Stomach (tissue), 19 donors: ENCODE results near the gene LMAN1L. TPM values are rescaled to one million over a fixed set of nuclear protein-coding genes. Genes with fewer than 3 reads are reported as not detected.

Experiments
- DNase-seq, 2 donors: peaks; one replicate each; pipeline versions ENCODE4 v3.0.0 to v3.0.0-alpha.2; 2013 to 2019
- H3K27ac ChIP-seq, 5 donors: fragments of 200-600 bp in 4 of 5; sonication (generic) in 4 of 5; one replicate each; pipeline ENCODE4 v1.5.1; 2013 to 2019; ENCODE audit warnings: mild to moderate bottlenecking in 1 of 5, moderate library complexity in 1 of 5
- H3K27me3 ChIP-seq, 3 donors: fragments of 200-600 bp; sonication (generic); one replicate each; pipeline ENCODE4 v1.5.1; 2017 to 2019; ENCODE audit warnings: mixed run types in 1 of 3
- H3K36me3 ChIP-seq, 4 donors: fragments of 200-600 bp; sonication (generic); 1 replicate in 3 of 4; 2 replicates in 1 of 4; pipeline ENCODE4 v1.5.1; 2016 to 2019
- H3K4me1 ChIP-seq, 4 donors: fragments of 200-600 bp; sonication (generic); one replicate each; pipeline ENCODE4 v1.5.1; 2016 to 2019
- H3K4me3 ChIP-seq, 4 donors: fragments of 200-600 bp; sonication (generic) in 3 of 4; one replicate each; pipeline ENCODE4 v1.5.1; 2016 to 2019; ENCODE audit warnings: mild to moderate bottlenecking in 1 of 4
- H3K9me3 ChIP-seq, 4 donors: fragments of 200-600 bp; sonication (generic); one replicate each; pipeline ENCODE4 v1.5.1; 2016 to 2019
- CTCF ChIP-seq, 7 experiments: fragments of 450-650 bp in 4 of 7; fragments of 200-600 bp in 3 of 7; sonication (generic) in 3 of 7; IDR thresholded peaks; one replicate each; pipeline ENCODE4 v1.5.1; 2016 to 2019; ENCODE audit warnings: antibody characterized with exemption in 7 of 7, control low read depth in 2 of 7, mild to moderate bottlenecking in 1 of 7
- EP300 ChIP-seq: sonication (generic); formaldehyde crosslinking; IDR thresholded peaks from one replicate; pipeline ENCODE4 v1.6.1; 2017; ENCODE audit warnings: antibody characterized with exemption
- POLR2A ChIP-seq, 4 donors: fragments of 450-650 bp; IDR thresholded peaks; one replicate each; pipeline ENCODE4 v1.6.1; 2016; ENCODE audit warnings: antibody characterized with exemption in 4 of 4, control low read depth in 2 of 4, mild to moderate bottlenecking in 1 of 4, moderate library complexity in 1 of 4
- POLR2AphosphoS5 ChIP-seq, 3 donors: sonication (generic); formaldehyde crosslinking; IDR thresholded peaks; one replicate each; pipeline ENCODE4 v1.6.1; 2016; ENCODE audit warnings: antibody characterized with exemption in 3 of 3
- WGBS, 5 donors: extraction: QIAGEN DNeasy Blood & Tissue Kit in 3 of 5; methylation state at CpG; one replicate each; pipeline versions ENCODE4 v1.1.5 to v1.1.7; 2013 to 2018; 5-methylcytosine and 5-hydroxymethylcytosine counted together
- intact Hi-C: fragments of 100-400 bp; cut with DNase I; formaldehyde crosslinking; loops from one replicate; pipeline ENCODE4 v1.15.1; 2023; ENCODE audit warnings: low total_unique reads
- long read RNA-seq, 10 donors: transcript quantifications; one replicate each; lab custom pipeline, GENCODE V29; 2026
- polyA plus RNA-seq, 3 donors: library from polyadenylated mRNA; stranded (reverse); fragments of 200-250 nt; gene quantifications; one replicate each; pipeline ENCODE4 v1.2.3, GENCODE V29; 2013
- total RNA-seq, 5 donors: library from RNA; depleted of rRNA; stranded (reverse); fragments of >200 nt; gene quantifications; one replicate each; pipeline versions ENCODE4 v1.1.0 to v1.2.3, GENCODE V29; 2014 to 2016
- donor health status: healthy with polysubstance abuse.
- donor health status: Bipolar disorder and iron deficiency.
- donor health status: healthy.

LMAN1L gene
- total RNA-seq = 10 to 100 TPM in 1 of 5 donors, 1 to 10 TPM in 1, not detected in 3; 5.9 to 83.5 TPM
- not detected for polyA plus RNA-seq
- long read RNA-seq, donor 1 = 0 reads
- long read RNA-seq, donor 2 = 0 reads
- long read RNA-seq, donor 3 = 0 reads
- long read RNA-seq, donor 4 = 0 reads
- long read RNA-seq, donor 5 = 0 reads
- long read RNA-seq, donor 6 = 0 reads
- long read RNA-seq, donor 7 = 0 reads
- long read RNA-seq, donor 8 = 0 reads
- long read RNA-seq, donor 9 = 0 reads
- long read RNA-seq, donor 10 = 0 reads

- Histone ChIP-seq H3K36me3 (no peaks in the 10 kb centered on the region), H3K27ac (peak within 1 kb of the TSS in 1 of 5 donors; percentile 73), H3K4me3 (peak within 1 kb of the TSS in 2 of 4 donors; percentile 3 to 18), H3K27me3 (no peaks in the 10 kb centered on the region), H3K4me1 (peaks cover 0 to 34% (median 23%) of the 10 kb centered on the region in 4 donors), H3K9me3 (no peaks in the 10 kb centered on the region)
- TF ChIP-seq POLR2A (IDR thresholded peaks at IDR 0.05) (no peak), CTCF (IDR thresholded peaks at IDR 0.05) (no peak), EP300 (no peak), POLR2AphosphoS5 (IDR thresholded peaks at IDR 0.05) (no peak)
- DNase-seq = no peak
- intact Hi-C loops = no loop called here
- 55 to 85% (median 76%) methylated on average over 12 of the region's 12 CpGs for WGBS, 5 donors
Measured at GRCh38 chr15:74812533-74812932, at the start of gene LMAN1L. Gene LMAN1L, plus strand, starts transcription at chr15:74812835. Its CDS starts 20 bp downstream, at chr15:74812855.

- Histone ChIP-seq H3K36me3 (no peaks in the 10 kb centered on the region), H3K4me3 (no peak overlapping the region), H3K9me3 (no peaks in the 10 kb centered on the region), H3K27me3 (peaks cover 0 to 41% (median 0%) of the 10 kb centered on the region in 3 donors), H3K27ac (no peak overlapping the region), H3K4me1 (peaks cover 0 to 1% (median 0%) of the 10 kb centered on the region in 4 donors)
- no peak for TF ChIP-seq POLR2AphosphoS5 (IDR thresholded peaks at IDR 0.05)
- no peak for TF ChIP-seq POLR2A (IDR thresholded peaks at IDR 0.05)
- no peak for TF ChIP-seq EP300
- TF ChIP-seq CTCF (IDR thresholded peaks at IDR 0.05) = no peak
- intact Hi-C loops = loop anchor here (5.0 kb wide), 1 partner anchor 136 kb away; no protein-coding TSS in a partner anchor
- DNase-seq = no peak
- WGBS, 5 donors = 70 to 83% (median 72%) methylated on average over 7 to 15 of the region's 15 CpGs
Measured at GRCh38 chr15:74763416-74763815, 49.2 kb upstream of the LMAN1L start.

- peaks cover 0 to 17% (median 13%) of the 10 kb centered on the region in 4 donors for H3K4me1 ChIP-seq
- intact Hi-C loops = loop anchor here (5.0 kb wide), 1 partner anchor 130 kb away; no protein-coding TSS in a partner anchor
- H3K9me3 ChIP-seq = no peaks in the 10 kb centered on the region
- H3K27ac ChIP-seq = no peak overlapping the region
- no peak overlapping the region for H3K4me3 ChIP-seq
- TF ChIP-seq EP300 (no peak), POLR2A (IDR thresholded peaks at IDR 0.05) (no peak), CTCF (IDR thresholded peaks at IDR 0.05) (no peak), POLR2AphosphoS5 (IDR thresholded peaks at IDR 0.05) (no peak)
- no peak for DNase-seq
- 72 to 83% (median 78%) methylated on average over 14 of the region's 14 CpGs for WGBS, 5 donors
- no peaks in the 10 kb centered on the region for H3K36me3 ChIP-seq
- peaks cover 0 to 37% (median 0%) of the 10 kb centered on the region in 3 donors for H3K27me3 ChIP-seq
Measured at GRCh38 chr15:74767167-74768098, 45.2 kb upstream of the LMAN1L start.

GRCh38 chr15:74768099-74768770 is 44.4 kb upstream of the LMAN1L start:
- Histone ChIP-seq H3K27ac (no peak overlapping the region), H3K4me1 (peaks cover 0 to 17% (median 13%) of the 10 kb centered on the region in 4 donors), H3K27me3 (peaks cover 0 to 29% (median 0%) of the 10 kb centered on the region in 3 donors), H3K4me3 (no peak overlapping the region), H3K9me3 (no peaks in the 10 kb centered on the region), H3K36me3 (no peaks in the 10 kb centered on the region)
- intact Hi-C loops = loop anchor here (5.0 kb wide), 1 partner anchor 131 kb away; no protein-coding TSS in a partner anchor
- DNase-seq = no peak
- TF ChIP-seq CTCF (IDR thresholded peaks at IDR 0.05) (no peak), EP300 (no peak), POLR2A (IDR thresholded peaks at IDR 0.05) (no peak), POLR2AphosphoS5 (IDR thresholded peaks at IDR 0.05) (no peak)
- WGBS, 5 donors = 32 to 36% (median 33%) methylated on average over 15 of the region's 15 CpGs
